ENCODE data around the gene XXYLT1.

DNA sequence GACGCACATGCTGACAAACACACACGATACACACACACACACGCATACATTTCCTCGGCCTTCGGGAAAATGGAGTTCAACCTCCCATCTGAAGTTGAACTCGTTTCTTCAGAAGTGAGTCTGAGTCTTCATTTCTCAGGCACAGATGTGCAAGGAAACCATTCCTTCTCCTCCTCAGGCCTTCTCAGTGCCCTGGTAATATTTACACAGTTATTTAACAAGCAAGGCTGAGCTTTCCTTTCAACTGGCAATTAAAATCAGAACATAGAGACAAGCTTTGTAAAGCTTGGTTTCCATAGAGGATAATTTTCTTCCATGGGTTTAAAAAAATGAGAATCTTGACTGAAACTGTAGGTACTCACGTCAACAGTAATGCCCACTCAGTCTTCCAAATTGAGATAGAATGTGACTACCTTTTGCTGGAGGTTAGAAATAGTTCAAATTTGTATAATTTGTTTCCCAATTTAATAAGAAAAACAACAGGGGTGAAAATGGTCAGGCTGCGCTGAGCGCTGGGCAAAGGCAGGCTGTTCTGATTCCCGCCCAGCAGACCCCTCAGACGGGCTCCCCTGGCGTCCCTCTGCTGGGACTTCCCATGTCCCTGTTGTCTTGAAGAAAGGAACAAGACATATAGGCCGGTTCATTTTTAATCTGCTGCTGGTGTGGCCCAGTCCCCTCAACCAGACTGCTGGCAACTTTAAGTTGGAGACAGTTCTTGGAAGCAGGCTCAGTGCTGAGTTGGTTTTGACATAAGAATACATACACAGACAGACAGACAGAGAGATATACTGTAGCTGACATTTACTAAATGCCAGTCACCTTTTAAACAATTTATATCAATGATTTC is 174.3 kb downstream of the XXYLT1 start:
- TF ChIP-seq, protein P1, sequence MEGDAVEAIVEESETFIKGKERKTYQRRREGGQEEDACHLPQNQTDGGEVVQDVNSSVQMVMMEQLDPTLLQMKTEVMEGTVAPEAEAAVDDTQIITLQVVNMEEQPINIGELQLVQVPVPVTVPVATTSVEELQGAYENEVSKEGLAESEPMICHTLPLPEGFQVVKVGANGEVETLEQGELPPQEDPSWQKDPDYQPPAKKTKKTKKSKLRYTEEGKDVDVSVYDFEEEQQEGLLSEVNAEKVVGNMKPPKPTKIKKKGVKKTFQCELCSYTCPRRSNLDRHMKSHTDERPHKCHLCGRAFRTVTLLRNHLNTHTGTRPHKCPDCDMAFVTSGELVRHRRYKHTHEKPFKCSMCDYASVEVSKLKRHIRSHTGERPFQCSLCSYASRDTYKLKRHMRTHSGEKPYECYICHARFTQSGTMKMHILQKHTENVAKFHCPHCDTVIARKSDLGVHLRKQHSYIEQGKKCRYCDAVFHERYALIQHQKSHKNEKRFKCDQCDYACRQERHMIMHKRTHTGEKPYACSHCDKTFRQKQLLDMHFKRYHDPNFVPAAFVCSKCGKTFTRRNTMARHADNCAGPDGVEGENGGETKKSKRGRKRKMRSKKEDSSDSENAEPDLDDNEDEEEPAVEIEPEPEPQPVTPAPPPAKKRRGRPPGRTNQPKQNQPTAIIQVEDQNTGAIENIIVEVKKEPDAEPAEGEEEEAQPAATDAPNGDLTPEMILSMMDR (IDR thresholded peaks at IDR 0.05), result no peak
- TF ChIP-seq POLR2A (IDR thresholded peaks at IDR 0.05), result no peak
